Activated CD4-positive, alpha-beta T cell treated with anti-CD3 and anti-CD28 coated beads, Interleukin-10, Interleukin-2, amounts not matched to agents 100 ng/mL and 50 ng/mL, durations not matched to agents 16 hours and 8 hours (primary cell): ENCODE data around the gene CSMD2.

Source experiments
- DNase-seq: peaks from one replicate; pipeline ENCODE4 v3.0.0-alpha.2; 2020

CSMD2 gene

DNA sequence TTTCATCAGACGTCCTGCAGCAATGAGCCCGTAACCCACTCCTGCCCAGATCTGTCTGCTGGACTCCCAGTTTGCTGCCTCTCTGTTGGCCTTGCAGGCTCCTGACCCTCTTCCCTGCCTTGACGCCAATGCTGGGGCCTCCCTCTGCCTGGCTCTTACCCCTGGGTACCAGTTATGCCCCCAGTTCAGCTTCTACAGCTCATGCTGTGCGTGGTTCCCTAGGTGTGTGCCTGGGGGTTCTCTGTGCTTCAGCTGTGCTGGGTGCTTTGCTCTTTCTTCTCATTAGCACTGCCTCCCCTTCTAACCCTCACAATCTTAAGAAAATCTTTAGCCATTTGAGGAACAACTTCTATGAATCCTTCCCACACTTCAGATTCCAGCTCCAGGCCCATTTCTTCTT, 541.2 kb downstream of the CSMD2 start:
- no peak for DNase-seq

DNA sequence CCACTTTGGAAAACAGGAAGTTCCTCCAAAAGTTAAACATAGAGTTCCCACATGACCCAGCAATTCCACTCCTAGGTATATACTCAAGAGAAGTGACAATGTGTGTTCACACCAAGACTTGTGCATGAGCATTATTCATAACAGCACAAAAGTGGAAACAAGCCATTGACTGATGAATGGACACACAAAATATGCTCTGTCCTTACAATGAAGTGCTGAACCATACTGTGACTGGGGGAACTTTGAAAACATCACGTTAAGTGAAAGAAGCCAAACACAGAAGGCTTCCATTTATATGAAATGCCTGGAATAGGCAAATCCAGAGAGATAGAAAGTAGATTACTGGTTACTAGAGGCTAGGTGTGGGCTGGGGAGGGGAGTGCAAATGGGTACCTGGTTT, 542.3 kb downstream of the CSMD2 start:
- DNase-seq, result no peak

DNA sequence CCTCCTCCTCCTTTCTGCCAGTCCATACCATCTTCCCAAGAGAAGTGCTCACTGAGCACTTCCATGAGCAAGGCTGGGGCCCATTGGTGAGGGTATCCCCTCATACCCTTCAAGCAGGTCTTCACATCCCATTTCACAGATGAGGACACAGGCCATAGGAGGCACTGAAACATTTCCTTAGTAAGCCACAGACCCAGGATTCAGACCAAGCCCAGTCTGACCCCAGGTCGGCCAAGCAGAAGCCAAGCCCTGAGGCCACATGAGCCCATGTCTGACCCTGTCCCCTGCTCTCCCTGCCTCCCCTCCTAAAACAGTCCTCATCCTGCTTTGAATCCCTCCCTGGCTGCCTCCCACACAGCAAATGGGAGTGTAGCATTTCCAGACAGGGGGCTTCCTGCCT, 546.4 kb downstream of the CSMD2 start:
- DNase-seq, result no peak

GRCh38 chr1:33617451-33617850, 547.6 kb downstream of the CSMD2 start:
- DNase-seq, result no peak

- no peak for DNase-seq
These were observed 548.2 kb downstream of the CSMD2 start for GRCh38 chr1:33616780-33617179.

DNA sequence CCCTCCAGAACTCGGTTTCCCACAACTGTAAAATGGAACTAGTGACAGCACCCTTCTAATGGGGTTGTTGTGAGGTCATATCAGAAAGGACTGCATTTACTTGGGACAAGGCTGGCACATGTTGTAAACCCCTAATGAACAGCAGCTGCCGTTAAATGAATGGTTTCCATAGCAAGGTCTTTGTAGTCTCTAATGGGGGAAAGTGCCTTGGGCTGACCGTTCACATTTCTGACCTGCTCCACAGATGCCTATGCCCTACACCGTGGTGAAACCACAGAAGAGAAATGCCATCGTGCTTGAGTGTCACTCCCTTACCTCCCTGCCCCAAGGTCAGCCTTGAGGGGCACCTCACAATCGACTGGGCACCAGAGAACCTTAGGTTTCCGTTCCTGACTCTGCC, 549.5 kb downstream of the CSMD2 start:
- no peak for DNase-seq

GRCh38 chr1:33610864-33611455, 554.1 kb downstream of the CSMD2 start:
- DNase-seq, result no peak

GRCh38 chr1:33610391-33610790, 554.6 kb downstream of the CSMD2 start:
- no peak for DNase-seq

DNA sequence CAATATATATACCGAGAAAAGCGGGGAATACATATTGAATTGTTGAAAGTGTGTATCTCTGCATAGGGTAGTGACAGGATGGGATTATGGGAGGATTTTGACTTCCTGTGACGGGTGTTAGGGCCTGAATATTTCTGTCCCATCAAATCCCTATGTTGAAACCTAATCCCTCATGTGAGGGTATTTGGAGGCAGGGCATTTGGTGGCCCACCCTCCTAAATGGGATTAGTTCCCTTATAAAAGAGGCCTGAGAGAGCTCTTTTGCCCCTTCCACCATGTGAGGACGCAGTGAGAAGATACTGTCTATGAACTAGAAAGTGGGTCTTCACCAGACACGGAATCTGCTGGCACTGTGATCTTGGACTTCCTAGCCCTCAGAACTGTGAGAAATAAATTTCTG, 555.3 kb downstream of the CSMD2 start:
- no peak for DNase-seq

DNA sequence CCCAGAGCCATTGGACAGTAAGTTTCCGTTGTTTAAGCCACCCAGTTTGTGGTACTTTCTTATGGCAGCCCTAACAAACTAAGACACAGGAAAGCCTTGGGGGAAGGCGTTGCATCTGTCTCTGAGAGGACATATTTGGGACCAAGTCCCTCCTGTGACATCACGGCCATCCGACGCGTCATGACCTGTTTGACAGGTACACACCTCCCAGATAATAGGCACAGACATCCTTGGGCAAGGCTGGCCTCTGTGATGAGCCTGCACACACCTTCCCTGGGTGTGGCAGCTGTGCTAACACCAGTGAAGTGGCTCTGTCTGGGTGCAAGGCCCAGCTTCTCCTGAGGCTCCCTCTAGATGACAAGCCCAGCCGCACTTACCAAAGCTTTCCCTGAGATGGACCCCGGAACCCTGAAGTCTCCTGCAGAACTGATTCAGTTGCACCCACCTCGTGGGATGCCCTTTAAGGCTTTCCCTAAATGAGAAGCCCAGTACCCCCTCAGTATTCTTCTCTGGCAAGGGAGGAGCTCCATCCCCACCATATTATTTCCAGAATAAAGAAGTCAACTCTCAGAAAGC, 556.1 kb downstream of the CSMD2 start:
- no peak for DNase-seq

DNA sequence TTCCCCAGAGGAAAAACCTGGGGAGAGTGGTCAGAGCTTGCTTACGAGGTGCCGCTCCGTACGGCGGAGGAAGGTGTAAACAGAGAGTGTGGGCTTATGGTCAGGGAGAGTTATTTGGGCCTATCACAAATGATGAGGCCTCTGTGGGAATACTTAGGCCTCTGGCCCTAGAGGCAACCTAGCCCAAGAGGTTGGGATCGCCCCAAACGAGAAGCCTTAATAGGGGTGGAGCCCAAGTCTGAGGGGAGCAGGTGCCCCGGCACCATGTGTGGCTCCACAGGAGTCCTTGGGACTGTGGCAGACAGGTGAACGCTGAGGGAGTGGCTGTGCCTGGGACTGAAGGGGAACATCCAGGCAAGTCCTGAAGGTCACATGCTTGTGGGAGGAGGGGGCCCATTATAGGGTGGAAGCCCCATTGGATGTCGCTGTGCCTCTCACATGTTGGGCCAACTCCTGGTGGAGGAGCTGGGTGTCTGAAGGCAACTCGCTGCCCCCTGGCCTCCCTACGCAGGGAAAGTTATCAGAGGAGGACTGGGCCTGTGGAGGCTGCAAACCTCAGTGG, 557.5 kb downstream of the CSMD2 start:
- DNase-seq, result no peak

DNA sequence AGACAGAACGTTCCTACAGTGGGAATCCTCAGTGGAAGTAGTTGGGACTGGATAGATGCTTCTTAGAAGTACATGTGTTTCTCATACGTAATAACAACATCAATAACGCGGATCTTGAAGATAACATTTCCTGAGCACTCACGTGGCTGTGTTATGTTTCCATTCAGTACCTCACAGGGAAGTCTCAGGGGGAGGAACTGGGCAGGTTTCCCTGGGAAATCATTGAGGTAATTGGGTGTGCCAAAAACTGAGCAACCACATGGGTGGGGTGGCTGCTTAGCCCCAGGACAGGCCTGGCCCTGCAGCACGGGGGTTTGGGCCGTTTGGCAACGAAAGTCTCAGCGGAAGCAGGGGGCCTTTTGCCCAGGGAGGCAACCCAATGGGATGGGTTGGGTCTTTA, 558.8 kb downstream of the CSMD2 start:
- DNase-seq, result no peak

DNA sequence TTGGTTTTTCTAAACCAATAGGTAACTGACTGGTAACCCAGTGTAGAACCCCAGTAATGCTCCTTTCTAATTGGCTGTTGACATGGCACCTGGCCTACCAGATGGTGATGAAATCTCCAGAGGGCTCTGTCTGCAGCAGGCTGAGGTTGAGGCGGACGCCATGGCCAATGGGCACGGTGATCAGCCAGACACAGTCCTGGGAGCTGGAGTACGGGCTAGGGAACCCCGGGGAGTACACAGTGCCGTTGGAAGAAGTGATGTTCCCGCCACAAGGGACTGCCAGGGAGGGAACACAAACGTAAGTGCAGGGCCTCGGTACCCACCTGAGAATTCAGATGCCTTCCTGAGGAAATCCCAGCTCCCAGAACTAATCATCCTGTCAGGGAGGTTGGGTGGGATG, 562.8 kb downstream of the CSMD2 start:
- DNase-seq, result no peak

DNA sequence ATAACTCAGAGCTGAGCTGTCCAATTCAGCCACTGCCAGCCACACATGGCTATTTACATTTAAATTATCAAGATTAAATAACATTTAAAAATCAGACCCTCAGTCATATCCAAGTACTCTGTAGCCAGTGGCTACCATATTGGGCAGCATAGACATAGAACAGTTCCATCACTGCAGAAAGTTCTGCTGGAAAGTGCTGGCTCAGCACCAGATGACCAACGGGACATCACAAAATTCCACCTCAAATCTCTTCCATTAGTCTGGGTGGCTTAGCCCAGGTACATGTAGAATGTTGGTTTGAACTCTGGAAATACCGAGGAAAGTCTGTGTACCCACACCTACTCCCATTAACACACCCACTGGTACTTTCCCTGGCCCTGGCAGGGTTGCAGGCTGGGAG, 563.3 kb downstream of the CSMD2 start:
- DNase-seq, result no peak

- no peak for DNase-seq
These were observed 565.4 kb downstream of the CSMD2 start for GRCh38 chr1:33599516-33600115.

- no peak for DNase-seq
These were observed 576.3 kb downstream of the CSMD2 start for GRCh38 chr1:33588726-33589125.

DNA sequence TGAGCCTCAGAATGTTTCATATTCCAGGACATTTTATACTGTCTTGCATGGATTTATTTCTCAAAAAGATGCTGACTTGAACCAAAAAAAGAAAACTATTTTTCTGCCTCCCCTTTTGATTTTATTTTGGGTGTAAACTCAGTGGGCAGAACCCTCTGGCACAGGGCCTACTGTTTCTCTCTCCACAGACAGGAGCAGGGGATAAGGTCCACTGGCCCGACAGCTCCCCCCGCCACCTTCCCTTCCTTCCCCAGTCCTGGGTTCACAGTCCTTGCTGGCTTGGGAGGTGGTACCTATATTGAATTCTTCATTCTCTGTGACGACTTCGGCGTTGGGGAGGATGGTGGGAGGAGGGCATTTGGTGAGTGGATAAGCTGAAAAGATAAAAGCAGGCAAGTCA, 578.2 kb downstream of the CSMD2 start:
- DNase-seq, result no peak

- DNase-seq, result no peak
These were observed 578.9 kb downstream of the CSMD2 start for GRCh38 chr1:33586106-33586505.

GRCh38 chr1:33583567-33583966, 581.5 kb downstream of the CSMD2 start:
- no peak for DNase-seq

- DNase-seq, result no peak
These were observed 586.2 kb downstream of the CSMD2 start for GRCh38 chr1:33578557-33579448.

DNA sequence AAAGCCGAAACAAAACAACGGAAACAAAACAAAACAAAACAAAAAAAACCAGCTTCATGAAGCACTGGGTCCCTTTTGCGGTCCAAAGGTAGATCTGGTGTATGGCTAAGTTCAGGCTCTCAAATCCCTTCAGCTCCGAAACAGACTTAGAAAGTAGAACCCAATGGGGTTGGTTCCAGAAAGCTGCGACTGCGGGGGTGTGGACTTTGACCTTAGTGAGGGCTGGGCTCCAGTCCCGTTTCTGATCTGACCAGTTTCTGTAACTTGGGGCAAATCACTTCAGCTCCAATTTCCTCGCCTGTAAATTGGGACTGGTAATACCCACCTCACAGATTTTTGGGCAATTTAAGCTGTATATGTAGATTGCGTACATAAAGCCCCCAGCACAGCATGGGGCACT, 587.4 kb downstream of the CSMD2 start:
- DNase-seq, result no peak

DNA sequence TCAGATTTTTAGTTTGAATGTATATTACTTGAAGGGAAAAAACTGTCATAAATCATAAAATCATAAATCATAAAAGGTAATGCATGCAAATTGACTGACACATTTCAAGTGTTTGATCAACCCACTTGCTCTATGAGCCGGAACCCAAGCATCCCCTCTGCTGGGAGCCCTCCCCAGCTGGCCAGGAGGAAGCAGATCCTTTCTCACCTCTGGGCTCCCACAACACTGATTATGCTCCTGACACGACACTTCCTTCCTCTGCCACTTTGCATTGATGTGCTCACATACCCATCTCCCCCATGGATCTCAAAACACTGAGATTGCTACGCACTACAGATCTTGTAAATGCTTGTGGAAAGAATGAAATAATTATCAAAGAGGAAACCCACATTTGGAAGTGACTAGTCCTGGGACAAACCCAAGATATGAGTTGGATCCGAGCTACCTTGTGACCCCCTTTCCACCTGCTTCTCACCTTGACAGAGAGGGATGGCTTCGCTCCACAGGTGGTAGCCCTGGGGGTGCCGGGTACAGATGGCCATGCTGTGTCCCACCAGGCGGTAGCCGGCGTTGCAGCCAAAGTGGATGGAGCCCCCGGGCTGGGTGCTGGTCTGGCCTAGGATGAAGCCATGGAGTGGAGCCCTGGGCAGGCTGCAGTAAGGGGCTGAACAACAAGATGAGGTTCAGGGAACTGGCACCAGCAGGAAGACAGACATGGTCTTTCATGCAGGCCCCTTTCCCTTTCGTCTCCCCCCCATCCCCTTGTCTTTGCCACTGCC, 588.0 kb downstream of the CSMD2 start:
- no peak for DNase-seq
